GM18858 (cell line): Measurements from ENCODE around the gene NDFIP2.
A peak's percentile ranks its signal among the peaks of the same experiment; 100 is the strongest.

Experiments used
- ATAC-seq: cut with Tn5 transposase; IDR thresholded peaks from one replicate; pipeline ENCODE4 v1.9.1; 2021; ENCODE audit not compliant: unreplicated experiment

Gene NDFIP2

DNA sequence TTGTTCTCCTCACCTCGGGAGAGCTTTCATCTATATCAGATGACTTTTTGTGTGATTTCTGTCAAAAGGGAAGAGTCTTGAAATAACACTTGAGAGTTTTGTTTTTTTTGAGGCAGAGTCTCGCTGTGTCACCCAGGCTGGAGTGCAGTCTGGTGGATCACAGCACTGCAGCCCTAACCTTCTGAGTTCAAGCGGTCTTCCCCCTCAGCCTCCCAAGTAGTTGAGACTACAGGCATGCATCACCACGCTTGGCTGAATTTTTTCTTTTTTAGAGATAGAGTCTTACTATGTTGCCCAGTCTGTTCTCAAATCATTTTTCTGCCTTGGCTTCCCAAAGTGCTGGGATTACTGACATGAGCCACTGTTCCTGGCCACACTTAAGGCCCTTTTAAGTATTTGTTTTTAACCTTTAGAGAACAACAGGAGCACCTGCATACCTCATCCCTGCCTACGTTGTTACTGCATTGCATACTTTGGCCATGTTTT is 11.4 kb downstream of the NDFIP2 start:
- ATAC-seq = no peak

DNA sequence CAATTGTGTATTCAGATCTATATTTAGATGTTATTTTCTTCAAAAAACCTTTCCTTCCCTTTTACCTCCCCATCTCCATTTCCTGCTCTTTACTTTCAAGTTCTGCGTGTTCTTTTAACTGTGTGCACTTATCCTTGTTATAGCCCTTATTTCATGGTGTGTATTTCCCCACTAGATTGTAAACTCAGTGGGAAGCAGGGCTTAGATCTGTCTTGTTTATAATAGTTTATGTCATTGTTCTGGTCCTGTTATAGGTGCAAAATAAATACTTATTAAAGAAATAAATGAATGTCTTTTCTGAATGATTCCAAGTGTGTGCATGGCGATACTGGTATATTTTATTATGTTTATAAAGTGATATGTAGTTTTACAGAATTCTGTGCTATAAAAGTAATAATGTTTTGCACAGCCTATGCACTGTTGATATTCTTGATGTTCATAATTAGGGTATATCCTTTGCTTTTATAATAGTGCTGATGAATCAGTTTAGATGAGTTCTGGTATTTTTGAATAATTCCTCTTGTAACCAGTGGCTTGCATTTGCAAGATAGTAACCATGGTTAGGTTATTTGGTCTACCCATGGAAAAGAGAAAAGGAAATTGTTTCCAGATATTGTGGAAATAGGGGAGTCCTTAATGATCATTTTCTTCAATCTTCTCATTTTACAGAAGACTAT is 12.1 kb downstream of the NDFIP2 start:
- ATAC-seq = no peak

DNA sequence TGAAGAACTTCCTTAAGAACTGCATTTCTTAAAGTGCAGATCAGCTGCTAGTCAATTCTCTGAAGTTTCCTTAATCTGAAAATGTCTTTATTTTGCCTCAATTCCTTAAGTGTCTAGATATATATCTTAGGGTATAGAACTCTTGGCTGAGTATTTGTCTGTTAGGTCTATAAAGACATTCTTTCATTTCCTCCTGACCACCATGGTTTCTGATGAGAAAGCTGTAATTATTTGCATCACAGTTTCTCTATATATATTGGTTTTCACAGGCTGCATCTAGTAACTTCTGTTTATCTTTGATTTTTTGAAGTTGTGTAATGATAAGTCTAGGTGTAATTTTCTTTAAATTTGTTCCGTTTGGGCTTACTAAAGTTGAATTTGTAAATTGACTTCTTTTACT is 15.2 kb downstream of the NDFIP2 start:
- ATAC-seq = peak; percentile 73

DNA sequence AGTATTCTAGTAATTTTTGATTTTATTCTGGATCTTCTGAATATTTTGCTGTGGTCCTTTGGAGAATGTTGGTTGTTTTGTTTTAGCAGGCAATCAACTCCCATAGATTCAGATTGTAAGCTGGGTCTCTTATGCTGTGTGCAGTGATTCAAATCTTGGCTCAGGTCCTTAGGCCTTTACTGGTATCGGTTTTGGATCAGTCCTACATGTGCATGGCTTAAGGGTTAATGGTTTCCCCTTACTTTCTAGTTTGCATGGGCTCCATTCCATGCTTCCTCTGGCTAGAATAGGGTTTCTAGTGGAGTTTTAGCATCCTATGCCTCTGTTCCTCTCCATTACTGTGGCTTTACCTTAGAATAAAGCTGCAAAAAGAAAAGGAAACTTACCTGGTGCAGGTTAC is 16.1 kb downstream of the NDFIP2 start:
- ATAC-seq = no peak

DNA sequence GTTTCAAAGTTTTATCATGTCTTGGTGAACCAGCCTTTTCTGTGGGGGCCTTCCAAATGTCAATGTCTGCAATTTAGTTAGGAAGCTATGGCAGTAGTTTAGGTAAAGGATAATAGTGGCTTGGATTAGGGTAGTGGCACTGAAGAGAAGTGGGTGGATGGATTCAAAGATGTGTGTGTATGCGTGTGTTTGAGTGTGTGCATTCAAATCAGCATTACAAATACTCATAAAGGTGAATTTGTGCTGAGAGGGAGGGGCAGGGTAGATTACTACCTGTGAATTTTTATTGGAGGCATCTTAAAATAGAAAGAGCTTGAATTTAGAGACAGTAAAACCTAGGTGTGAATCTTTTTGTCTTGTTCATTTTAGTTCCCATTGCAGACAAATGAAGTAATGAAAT is 16.9 kb downstream of the NDFIP2 start:
- ATAC-seq = no peak

DNA sequence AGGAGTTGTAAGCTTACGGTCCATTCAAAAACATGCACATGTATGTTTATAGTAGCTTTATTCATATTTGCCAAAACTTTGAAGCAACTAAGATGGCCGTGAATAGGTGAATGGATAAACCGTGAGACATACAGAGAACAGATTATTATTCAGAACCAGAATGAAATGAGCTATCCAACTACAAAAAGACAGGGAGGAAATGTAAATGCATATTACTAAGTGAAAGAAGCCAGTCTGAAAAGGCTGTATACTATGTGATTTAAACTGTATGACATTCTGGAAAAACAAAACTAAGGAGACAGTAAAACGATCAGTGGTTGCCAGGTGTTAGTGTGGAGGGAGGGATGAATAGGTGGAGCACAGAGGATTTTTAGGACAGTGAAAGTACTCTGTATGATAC is 19.9 kb downstream of the NDFIP2 start:
- ATAC-seq = no peak

DNA sequence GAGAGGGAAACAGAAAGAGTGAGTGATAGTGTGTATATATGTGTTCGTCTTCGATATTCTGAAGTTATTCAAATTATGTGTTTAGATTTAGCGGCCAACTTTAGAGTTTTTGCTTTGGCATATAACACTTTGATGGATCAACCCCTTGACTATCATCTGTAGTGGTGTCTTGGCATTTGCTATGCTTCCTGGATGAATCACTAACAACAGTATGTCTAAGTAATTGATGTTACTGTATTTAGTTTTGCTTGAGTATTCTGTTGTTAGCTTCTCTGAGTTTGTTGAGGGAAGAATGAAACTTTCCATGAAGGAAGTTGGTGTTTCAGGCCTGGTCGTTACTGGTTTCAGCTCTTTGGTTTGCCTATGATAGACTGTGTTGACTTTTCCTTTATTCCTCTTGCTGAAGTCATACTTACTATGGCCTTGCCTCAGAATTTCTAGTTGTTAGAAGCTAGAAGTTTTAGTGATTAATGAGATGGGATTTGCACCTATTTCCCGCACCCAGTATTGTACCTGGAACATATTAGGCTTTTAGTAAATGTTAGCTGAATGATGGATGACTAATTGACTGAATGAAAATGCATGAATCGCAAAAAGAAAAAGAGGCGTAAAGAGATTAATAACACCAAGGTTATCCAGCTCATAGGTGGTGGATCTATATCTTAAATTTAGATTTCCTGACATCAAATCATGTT is 20.7 kb downstream of the NDFIP2 start:
- ATAC-seq = no peak

DNA sequence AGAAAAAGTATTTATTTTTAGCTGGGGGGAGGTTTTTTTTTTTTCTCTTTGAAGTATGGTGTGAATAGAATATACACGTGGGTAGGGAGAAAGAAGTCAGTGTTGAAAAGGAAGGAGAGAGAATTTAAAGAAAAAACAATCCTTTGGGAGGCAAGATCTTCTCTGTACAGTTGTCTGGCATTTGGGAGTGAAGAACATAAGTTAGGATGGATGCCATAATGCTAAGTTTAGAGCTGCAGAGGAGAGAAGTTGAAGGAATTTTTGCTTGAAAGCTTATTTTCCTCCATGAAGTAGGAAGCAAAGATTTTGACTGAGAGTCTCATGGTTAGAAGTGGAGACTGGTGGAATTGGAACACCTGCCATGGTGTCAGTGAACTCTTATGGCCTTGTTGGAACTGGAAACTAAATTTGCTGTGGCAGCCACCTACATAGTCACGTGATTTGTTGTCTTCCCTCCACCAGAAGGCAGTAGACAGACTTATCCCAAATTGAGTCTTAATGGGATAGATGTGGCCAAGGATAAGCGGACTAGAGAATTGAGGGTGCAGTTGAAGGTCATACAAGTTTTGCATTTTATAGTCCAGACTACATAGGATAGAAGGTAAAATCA is 22.0 kb downstream of the NDFIP2 start:
- ATAC-seq = no peak

DNA sequence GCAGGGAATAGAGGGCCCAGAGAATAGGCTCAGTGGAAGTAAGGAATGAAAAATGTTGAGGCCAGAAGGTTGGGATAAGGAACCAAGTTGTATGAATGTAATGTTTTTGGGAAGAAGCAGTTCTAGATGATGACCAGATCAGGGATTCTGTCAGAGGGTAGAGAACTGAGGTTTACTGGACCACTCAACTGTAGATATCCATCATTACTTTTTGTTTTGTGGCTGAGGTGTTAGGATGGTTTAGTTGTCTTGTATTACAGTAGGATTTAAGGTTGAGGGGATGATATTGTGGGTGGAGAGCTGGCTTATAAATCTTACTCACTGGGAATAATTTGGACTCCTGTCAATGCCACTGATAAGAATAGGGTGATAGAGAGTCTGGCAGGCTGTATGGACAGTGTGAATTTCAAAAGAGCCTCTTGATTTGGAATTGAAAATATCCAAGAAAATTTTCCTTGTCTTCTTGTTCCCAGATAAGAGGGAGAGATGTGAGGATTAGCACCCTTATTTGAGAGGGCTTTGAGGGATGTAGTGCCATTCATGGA is 22.6 kb downstream of the NDFIP2 start:
- no peak for ATAC-seq

DNA sequence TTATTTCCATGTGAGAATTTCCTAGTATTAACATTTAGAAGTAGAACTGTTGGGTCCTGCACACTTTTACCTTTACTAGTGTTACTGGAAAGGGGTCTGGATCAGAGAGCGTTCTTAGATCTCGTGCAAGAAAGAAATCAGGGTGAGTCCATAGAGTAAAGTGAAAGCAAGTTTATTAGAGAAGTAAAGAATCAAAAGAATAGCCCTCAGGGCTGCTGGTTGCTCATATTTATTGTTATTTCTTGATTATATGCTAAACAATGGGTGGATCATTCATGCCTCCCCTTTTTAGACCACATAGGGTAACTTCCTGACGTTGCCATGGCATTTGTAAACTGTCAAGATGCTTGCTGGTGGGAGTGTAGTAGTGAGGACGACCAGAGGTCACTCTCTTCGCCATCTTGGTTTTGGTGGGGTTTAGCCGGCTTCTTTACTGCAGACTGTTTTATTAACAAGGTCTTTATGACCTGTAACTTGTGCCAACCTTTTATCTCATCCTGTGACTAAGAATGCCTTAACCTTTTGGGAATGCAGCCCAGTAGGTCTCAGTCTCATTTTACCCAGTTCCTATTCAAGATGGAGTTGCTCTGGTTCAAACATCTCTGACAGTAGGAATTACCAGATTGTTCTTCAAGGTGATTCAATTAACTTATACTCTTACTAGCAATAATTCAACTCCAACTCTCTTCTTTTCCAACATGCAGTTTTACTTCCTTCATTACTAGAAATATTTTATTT is 27.4 kb downstream of the NDFIP2 start:
- ATAC-seq = no peak

DNA sequence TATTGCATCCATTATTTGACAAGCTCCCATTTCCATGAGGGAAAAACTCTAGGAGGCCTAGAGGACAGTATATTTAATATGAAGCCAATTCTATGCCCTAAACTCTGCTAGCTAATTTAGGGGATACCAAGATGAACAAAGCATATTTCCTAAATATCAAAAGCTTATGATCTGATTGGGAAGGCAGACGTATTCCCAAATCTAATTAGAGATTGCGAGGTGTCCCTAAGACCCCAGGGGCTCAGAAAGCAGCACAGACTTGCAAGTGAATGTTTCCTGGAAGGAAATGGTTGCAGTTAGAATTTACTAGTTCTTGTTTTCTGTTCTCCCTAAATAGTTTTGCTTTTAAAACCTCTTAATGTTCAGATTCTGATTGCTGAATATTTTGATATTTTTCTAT is 30.7 kb downstream of the NDFIP2 start:
- no peak for ATAC-seq

DNA sequence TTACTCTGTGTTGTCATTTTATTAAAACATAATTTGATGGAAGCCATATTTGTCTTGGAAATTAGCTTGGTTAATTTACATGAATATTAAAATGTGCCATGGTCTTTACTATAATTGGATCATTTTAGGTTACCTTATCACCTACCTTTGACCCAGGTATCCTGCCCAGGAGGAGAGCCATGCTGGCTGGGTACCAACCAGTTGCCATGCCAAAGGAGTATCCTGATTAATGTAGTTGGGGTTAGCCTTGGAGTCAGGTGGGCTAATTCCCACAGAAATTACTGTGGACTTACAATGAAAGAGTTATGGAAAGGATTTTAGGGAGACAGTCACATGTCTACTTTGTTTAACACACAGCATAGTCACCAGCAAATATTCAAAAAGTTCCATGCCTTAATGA is 32.0 kb downstream of the NDFIP2 start:
- ATAC-seq = no peak

DNA sequence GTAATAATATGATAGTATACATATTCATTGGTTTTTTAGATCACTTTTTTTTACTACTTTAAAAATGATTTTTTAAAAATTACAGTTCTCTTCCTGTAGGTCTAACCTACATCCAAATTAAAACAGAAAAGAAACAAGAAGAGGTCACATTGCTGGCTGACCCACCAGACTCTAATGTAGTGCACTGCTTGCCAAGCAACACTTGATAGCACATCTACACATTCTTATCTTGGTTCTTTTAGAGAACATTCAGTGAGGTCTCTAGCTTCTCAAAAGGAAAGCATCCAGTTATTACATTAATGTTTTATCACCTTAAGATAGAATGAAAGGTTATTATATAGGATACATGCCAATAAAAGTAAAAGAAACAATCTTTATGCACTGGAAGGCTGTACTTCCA is 35.6 kb downstream of the NDFIP2 start:
- no peak for ATAC-seq

DNA sequence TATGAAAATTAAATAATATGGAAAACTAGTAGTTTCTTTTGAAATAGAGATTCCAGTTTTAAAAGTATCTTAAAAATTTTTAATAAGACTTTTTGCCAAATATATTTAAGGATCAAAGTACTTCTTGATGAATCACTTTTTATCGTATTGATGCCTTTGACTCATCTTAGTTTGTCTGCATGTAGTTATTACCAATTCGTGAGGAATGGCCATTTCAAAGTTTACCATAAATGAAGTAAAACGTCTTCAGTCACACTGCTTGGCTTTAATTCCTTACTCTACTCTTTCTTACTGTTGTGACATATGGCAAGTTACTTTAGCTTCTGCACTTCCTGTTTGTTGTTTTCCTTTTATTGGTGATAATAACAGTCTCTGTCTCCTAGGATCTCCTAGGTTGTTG is 38.3 kb downstream of the NDFIP2 start:
- ATAC-seq = no peak

DNA sequence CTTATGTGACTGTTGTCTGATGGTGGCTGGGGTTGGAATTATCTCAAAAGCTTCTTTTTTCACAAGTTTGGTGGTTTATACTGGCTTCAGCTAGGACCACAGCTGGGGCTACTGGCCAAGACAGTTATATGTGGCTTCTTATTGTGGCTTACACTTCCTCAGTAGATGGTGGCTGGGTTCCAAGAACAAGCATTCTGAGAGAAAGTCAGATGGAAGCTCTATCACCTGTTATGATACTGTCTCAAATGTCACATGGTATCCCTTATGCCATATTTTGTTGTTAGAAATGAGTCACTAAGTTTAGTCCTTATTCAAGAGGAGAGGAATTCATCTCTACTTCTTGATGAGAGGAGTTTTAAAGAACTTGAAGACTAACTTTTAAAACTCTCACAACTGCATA is 41.6 kb downstream of the NDFIP2 start:
- ATAC-seq = peak; percentile 92

DNA sequence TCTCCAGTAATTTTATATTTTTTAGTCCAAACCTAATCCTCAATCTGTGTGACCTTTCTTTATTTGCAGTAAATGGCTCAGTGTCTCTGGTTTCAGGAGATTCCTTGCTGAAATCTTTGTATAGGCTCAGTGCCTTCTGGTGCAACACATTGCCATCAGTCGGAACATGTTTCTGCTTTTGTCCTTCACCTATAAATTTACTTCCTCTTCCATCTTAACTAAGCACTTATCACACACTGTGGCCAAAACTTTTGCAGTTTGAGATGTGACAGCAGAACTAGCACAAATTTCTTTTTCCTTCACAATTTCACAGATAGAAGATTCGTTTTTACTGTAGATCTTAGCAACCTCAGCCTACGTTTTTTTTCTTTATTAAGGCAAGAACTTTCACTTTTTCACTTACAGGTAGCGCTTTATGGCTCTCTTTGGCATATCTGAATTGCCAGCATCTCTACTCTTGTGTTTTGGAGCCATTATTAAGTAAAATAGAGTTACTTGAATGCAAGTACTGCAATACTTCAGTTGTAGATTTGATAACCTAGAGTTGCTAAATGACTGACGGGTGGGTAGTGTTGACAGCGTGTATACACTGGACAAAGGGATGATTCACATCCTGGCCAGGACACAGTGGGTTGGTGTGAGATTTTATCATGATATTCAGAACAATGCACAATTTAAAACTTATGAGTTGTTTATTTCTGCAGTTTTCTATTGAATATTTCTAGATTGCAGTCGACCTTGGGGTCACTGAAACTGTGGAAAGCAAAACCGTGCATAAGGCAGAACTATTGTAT is 44.3 kb downstream of the NDFIP2 start:
- peak; percentile 27 for ATAC-seq

DNA sequence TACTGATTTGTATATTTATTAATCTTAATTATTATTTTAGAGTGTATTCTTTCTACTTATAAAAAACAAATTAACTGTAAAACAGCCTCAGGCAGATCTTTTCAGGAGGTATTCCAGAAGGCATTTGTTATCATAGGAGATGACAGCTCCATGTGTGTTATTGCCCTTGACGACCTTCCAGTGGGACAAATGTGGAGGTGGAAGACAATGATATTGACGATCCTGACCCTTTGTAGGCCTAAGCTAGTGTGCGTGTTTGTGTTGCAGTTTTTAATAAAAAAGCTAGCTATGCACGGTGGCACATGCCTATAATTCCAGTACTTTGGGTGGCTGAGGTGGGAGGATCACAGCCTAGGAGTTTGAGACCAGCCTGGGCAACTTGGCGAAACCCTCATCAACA is 46.7 kb downstream of the NDFIP2 start:
- ATAC-seq = no peak

DNA sequence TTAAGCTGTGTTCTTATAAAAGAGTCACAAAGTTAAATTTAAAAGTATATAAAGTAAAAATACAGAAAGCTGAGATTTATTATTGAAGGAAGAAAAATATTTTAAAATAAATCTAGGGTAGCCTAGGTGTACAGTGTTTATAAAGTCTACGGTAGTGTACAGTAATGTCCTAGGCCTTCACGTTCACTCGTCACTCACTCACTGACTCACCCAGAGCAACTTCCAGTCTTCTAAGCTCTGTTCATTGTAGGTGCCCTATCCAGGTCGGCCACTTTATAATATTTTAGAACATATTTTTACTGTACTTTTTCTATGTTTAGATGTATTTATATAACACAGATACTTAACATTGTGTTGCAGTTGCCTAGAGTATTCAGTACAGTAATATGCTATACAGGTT is 47.4 kb downstream of the NDFIP2 start:
- no peak for ATAC-seq

DNA sequence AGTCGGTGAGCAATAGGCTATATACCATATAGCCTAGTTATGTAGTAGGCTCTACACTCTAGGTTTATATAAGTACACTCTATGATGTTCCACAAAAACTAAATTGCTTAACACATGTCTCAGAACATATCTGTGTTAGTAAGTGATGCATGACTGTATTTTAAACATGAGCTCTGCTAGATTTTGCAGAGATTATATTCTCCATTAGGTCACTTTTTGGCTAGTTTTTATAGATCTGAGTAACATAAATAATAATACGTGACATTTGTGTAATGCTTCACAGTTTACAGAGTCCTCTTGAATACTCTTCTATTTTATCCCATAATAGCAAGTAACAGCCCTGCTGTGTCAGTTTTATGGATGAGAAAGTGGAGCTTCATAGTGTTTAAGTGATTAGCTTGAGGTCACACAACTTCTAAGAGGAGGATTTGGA is 47.8 kb downstream of the NDFIP2 start:
- ATAC-seq = no peak

DNA sequence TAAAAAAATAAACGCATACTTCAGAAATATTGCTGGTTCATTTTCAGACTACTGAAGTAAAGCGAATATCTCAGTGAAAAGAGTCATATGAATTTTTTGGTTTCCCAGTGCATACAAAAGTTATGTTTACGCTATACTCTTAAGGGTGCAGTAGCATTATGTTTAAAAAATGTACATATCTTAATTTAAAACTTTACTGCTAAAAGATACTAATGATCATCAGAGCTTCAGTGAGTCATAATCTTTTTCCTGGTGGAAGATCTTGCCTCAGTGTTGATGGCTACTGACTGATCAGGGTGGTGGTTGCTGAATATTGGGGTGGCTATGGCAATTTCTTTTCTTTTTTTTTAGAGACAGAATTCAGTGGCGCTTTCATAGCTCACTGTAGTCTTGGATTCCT is 48.9 kb downstream of the NDFIP2 start:
- no peak for ATAC-seq

DNA sequence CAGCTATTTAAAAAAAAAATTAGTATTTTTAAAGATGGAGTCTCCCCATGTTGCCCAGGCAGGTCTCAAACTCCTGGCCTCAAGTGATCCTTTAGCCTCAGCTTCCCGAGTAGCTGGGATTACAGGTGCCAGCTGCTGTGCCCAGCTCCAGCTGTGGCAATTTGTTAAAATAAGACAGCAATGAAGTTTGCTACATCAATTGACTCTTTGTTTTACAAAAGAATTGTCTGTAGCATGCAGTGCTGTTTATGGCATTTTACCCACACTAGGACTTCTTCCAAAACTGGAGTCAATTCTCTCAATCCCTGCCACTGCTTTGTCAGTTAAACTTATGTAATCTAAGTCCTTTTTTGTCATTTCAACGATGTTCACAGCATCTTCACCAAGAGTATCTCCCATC is 49.3 kb downstream of the NDFIP2 start:
- ATAC-seq = no peak
